ENCODE results near the gene AGFG2. TPM values are rescaled to one million over a fixed set of nuclear protein-coding genes. Genes with fewer than 3 reads are reported as not detected.

AGFG2 gene
- total RNA-seq, 1 donor from 2014 or later: 26.6 TPM

DNA sequence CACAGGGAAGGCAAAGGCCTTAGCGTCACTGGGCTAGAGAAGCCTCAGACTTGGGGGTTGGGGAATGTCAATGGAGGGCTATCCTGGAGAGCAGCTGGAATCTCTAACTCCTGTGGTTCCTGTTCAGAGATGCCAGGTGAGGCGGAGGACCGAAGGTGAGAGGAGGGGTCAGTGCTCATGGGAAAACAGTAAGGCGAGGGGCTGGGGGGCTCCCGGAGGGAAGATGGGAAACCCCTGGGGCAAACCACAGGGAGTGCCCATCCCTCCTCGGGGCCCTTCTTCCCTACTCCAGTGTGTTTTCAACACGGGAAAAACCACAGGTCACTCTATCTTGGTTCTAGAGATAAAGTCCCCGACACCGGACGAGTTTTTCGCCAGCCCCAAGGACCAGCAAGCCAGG lies 43.6 kb downstream of the AGFG2 start:
- Histone ChIP-seq H3K27ac (replicated peaks) (peak overlapping the region; percentile 98), H3K27me3 (ENCODE audit: low read depth) (no peaks in the 10 kb centered on the region), H3K4me3 (peak overlapping the region; percentile 100), H3K4me1 (peaks cover 55% of the 10 kb centered on the region), H3K36me3 (peaks cover 46% of the 10 kb centered on the region), H3K9me3 (replicated peaks) (no peaks in the 10 kb centered on the region)
- DNase-seq: no peak
- TF ChIP-seq, protein P1, sequence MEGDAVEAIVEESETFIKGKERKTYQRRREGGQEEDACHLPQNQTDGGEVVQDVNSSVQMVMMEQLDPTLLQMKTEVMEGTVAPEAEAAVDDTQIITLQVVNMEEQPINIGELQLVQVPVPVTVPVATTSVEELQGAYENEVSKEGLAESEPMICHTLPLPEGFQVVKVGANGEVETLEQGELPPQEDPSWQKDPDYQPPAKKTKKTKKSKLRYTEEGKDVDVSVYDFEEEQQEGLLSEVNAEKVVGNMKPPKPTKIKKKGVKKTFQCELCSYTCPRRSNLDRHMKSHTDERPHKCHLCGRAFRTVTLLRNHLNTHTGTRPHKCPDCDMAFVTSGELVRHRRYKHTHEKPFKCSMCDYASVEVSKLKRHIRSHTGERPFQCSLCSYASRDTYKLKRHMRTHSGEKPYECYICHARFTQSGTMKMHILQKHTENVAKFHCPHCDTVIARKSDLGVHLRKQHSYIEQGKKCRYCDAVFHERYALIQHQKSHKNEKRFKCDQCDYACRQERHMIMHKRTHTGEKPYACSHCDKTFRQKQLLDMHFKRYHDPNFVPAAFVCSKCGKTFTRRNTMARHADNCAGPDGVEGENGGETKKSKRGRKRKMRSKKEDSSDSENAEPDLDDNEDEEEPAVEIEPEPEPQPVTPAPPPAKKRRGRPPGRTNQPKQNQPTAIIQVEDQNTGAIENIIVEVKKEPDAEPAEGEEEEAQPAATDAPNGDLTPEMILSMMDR (IDR thresholded peaks at IDR 0.05; ENCODE audit: borderline replicate concordance): no peak
- intact Hi-C loops (cut with micrococcal nuclease): loop anchor here (10.0 kb wide), 1 partner anchor 112 kb away; the partner anchor contains the start of gene GIGYF1

DNA sequence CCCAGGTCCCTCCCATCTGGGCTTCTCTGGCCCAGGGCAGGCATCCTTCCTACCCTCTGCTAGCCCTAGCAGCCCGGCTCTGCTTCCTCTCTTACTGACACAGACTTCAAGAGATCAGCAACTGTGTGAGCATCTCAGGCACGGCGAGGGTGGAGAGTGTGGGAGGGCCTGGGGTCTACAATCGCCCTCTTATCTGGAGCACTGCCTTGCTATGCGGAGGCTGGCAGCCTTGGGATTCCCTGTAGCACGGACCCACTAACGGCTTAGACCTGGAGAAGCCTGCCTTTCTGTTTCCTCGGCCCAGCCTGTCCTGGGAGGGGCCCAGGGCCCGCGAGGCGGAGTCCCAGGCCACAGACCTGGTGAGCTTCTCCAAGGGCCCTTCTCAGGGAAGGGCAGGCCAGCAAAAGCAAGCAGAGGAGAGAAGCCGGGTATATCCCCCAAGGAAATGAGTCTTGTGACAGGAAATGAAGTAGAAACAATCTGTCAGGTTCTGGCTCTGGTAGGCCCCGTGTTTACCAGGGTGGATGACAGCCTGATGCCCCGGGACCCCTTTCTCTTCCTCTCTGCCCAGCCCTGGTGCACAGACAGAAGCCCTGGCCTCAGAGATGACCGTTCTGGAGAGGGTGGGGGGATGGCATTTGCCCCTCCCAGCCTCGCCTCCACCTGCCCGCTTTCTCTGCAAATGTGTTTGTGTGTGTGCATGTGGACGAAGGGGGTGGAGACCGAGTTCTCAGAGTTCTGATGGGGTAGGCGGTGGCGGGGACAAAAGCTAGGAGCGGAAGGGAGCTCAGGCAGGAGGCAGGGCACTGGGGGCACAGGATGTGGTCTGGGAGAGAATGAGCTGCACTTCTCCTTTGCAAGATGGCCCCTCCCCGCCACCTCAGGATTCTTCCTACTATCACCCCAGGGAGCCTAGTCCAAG lies 44.4 kb downstream of the AGFG2 start:
- Histone ChIP-seq H3K36me3 (peaks cover 39% of the 10 kb centered on the region), H3K4me1 (peaks cover 55% of the 10 kb centered on the region), H3K9me3 (replicated peaks) (no peaks in the 10 kb centered on the region), H3K4me3 (peak overlapping the region; percentile 100), H3K27me3 (ENCODE audit: low read depth) (no peaks in the 10 kb centered on the region), H3K27ac (replicated peaks) (peak overlapping the region; percentile 98)
- TF ChIP-seq, protein P1 (IDR thresholded peaks at IDR 0.05; ENCODE audit: borderline replicate concordance): no peak
- intact Hi-C loops (cut with micrococcal nuclease): loop anchor here (10.0 kb wide), 1 partner anchor 111 kb away; the partner anchor contains the start of gene GIGYF1
- DNase-seq: peak; percentile 68

DNA sequence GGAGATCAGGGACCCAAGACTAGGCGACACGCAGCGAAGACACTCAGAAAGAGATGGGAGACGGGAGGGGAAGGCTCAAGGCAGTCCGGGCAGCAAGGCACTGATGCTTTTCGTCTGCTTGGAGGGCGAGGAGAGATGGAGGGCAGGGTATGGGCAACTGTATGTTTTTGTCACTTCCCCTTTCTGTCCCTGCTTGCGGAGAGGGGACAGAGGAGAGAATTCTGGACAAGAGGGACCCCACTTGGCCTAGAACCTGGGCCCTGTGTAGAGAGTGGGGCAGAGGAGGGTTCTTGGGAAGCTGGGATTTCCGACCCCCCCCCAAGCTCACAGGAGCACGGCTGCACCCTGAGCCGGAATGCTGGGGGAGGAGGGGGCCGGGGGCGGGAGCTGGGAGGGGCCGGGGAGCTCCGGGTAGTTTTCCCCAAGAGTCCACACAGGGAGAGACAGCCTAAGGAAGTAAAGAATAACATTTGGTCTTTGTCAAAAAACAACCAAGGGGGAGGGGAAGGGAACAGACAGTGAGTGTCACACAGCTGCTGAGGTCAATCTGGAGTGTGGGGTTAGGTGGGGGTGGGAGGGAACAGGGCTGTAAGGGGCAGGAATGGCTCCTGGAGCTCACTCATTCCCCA lies 45.2 kb downstream of the AGFG2 start:
- intact Hi-C loops (cut with micrococcal nuclease): loop anchor here (10.0 kb wide), 1 partner anchor 111 kb away; the partner anchor contains the start of gene GIGYF1

DNA sequence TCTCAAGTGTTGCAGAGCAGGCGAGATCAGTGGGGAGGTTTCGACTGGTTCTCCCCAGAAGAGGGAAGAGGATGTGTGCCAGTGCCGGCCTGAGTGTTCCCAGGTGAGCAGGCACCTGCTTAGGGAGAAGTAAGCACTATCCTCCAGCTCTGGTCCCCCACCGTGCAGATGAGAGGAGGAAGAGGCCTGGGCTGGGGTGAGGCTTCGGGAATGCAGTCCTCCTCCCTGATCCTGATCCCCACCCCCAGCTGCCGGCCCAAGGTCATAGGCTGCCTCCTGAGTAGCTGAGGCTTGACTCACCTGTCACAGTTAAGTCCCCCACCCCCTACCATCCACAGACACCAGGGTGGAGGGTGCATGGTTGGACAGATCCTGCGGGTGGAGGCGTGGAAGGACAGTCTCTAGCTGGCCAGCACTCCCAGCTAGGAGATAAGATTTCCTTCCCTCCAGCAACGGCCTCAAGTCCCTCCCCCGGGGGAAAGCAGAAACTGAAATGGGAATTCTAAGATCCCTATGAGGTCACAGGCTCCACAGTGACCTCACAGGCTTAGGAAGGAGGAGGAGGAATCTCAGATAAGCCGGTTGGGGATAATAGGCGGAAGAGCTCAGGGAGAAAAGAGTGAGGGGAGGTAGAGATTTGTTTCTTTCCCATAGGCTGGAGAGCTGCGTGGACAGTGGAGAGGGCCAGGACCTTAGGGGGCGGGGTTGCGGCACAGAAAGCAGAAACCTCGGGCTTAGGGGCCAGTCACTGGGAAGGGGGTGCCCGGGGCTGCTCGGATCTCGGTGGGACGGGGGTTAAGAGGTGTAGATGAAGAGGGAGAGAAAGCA lies 45.9 kb downstream of the AGFG2 start:
- peak overlapping the region; percentile 98 for H3K27ac ChIP-seq (replicated peaks)
- H3K27me3 ChIP-seq (ENCODE audit: low read depth): no peaks in the 10 kb centered on the region
- peak; percentile 35 for DNase-seq
- H3K4me1 ChIP-seq: peaks cover 56% of the 10 kb centered on the region
- H3K4me3 ChIP-seq: peak overlapping the region; percentile 100
- H3K9me3 ChIP-seq (replicated peaks): no peaks in the 10 kb centered on the region
- intact Hi-C loops (cut with micrococcal nuclease): loop anchor here (10.0 kb wide), 1 partner anchor 110 kb away; the partner anchor contains the start of gene GIGYF1
- TF ChIP-seq, protein P1 (IDR thresholded peaks at IDR 0.05; ENCODE audit: borderline replicate concordance): no peak
- peaks cover 25% of the 10 kb centered on the region for H3K36me3 ChIP-seq

More for the DNA sequence above, 45.2 kb downstream of the AGFG2 start:
- Histone ChIP-seq H3K36me3 (peaks cover 31% of the 10 kb centered on the region), H3K4me1 (peaks cover 55% of the 10 kb centered on the region), H3K4me3 (peak overlapping the region; percentile 100), H3K27me3 (ENCODE audit: low read depth) (no peaks in the 10 kb centered on the region), H3K9me3 (replicated peaks) (no peaks in the 10 kb centered on the region), H3K27ac (replicated peaks) (peak overlapping the region; percentile 98)
- no peak for DNase-seq
- TF ChIP-seq, protein P1 (IDR thresholded peaks at IDR 0.05; ENCODE audit: borderline replicate concordance): no peak
